Measurements from ENCODE around the gene VHLL. TPM values are rescaled to one million over a fixed set of nuclear protein-coding genes. Genes with fewer than 3 reads are reported as not detected.

Gene VHLL
- total RNA-seq, 4 donors from 2014 or later, result not detected

DNA sequence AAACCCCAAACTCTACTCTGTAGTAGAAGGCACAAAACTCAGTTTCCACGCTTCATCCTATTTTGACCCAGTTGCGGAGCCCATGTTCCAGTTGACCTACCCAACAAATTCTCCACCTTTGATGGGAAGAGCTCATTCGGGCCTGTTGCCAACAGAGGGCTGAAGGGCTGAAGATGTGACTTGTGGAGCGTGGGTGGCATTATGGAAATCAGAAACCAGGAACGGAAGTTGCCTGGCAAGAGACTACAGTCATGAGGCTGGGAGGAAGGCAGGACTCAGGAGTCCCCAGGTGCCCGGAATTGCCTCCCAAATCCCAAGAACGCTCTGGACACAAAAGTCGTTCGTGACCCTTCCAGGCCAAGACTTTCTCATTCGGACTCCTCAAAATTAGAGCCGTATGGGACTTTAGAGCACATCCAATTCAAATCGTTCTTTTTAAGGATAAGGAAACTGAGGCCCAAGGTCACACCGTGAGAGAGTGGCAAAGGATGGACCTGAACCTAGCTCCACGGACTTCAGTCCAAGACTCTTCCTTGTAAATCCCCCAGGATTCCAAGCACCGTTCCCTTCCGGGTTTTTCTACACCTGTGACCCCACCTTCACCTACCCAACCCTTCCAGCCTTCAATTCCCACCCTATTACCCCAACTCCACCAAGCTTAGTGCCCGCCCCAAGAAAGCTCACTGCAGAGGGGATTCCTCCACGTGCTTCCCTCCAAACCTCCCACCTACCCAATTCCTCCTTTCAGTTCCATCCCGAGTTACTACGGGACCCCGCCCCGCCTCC, 17.2 kb downstream of the VHLL start:
- peaks cover 0 to 47% (median 16%) of the 10 kb centered on the region in 4 donors for H3K4me1 ChIP-seq
- DNase-seq (ENCODE audit: low spot score in 2 of 2), result no peak
- TF ChIP-seq POLR2A (IDR thresholded peaks at IDR 0.05), result no peak
- TF ChIP-seq, protein P1, sequence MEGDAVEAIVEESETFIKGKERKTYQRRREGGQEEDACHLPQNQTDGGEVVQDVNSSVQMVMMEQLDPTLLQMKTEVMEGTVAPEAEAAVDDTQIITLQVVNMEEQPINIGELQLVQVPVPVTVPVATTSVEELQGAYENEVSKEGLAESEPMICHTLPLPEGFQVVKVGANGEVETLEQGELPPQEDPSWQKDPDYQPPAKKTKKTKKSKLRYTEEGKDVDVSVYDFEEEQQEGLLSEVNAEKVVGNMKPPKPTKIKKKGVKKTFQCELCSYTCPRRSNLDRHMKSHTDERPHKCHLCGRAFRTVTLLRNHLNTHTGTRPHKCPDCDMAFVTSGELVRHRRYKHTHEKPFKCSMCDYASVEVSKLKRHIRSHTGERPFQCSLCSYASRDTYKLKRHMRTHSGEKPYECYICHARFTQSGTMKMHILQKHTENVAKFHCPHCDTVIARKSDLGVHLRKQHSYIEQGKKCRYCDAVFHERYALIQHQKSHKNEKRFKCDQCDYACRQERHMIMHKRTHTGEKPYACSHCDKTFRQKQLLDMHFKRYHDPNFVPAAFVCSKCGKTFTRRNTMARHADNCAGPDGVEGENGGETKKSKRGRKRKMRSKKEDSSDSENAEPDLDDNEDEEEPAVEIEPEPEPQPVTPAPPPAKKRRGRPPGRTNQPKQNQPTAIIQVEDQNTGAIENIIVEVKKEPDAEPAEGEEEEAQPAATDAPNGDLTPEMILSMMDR (IDR thresholded peaks at IDR 0.05), result no peak
- TF ChIP-seq EP300 (IDR thresholded peaks at IDR 0.05), result no peak
- peak overlapping the region; percentile 55 to 92 (median 90) for H3K27ac ChIP-seq
- no peaks in the 10 kb centered on the region for H3K27me3 ChIP-seq
- peaks cover 0 to 39% (median 11%) of the 10 kb centered on the region in 3 donors for H3K36me3 ChIP-seq
- peak overlapping the region; percentile 65 to 94 (median 78) for H3K4me3 ChIP-seq
- H3K9me3 ChIP-seq, result no peaks in the 10 kb centered on the region
- WGBS, 2 donors, result 6 to 7% methylated on average over 22 of the region's 22 CpGs

DNA sequence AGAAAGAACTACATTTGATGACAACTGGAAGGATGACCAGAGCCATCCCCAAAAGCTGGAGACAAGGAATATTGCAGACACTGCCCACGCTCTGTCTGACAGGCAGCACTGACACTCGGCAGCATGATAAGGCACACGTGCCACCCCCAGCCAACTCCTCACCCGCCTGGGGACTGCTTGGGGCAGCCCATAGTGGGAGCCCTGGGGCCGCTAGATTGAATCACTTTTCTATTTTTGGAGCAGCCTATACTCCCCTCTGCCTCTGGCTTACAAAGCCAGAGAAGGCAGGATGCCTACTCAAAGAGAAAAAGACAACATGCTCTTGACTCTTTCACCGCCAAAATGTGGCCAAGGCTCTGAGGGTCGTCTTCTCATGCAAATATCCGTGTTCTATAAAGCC, 17.8 kb downstream of the VHLL start:
- H3K27ac ChIP-seq, result peak overlapping the region in 2 of 4 donors; percentile 88 to 92

DNA sequence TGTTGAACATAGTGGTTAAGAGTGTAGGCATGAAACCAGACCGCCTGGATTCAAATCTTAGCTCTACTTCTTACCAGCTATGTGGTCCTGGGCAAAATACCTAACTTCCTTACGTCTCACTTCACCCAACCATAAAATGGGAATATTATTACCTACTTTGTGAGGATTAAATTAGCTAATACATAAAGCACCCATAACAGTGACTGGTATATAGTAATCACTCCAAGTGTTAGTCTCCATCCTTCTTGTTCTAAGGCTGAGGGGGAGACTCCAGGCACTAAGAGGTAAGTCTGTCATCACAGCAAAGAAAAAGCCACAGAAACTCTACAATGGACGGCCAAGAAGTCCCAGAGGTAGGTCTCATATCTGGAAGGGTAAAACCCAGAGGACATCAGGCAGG, 19.3 kb downstream of the VHLL start:
- Histone ChIP-seq H3K36me3 (peaks cover 0 to 44% (median 12%) of the 10 kb centered on the region in 3 donors), H3K9me3 (no peaks in the 10 kb centered on the region), H3K27ac (no peak overlapping the region), H3K4me3 (no peak overlapping the region), H3K4me1 (peaks cover 0 to 47% (median 16%) of the 10 kb centered on the region in 4 donors), H3K27me3 (no peaks in the 10 kb centered on the region)
- WGBS, 2 donors, result 87 to 94% methylated on average over 3 of the region's 3 CpGs
- DNase-seq (ENCODE audit: low spot score in 2 of 2), result no peak
- TF ChIP-seq POLR2A (IDR thresholded peaks at IDR 0.05) (no peak), EP300 (IDR thresholded peaks at IDR 0.05) (no peak)
- TF ChIP-seq, protein P1 (IDR thresholded peaks at IDR 0.05), result no peak

More for the DNA sequence above, 17.8 kb downstream of the VHLL start:
- DNase-seq (ENCODE audit: low spot score in 2 of 2), result no peak
- TF ChIP-seq, protein P1 (IDR thresholded peaks at IDR 0.05), result no peak
- H3K27me3 ChIP-seq, result no peaks in the 10 kb centered on the region
- WGBS, 2 donors, result 16 to 23% methylated on average over 8 of the region's 8 CpGs
- H3K4me1 ChIP-seq, result peaks cover 0 to 47% (median 16%) of the 10 kb centered on the region in 4 donors
- no peaks in the 10 kb centered on the region for H3K9me3 ChIP-seq
- peak overlapping the region in 3 of 4 donors; percentile 65 to 94 (median 89) for H3K4me3 ChIP-seq
- H3K36me3 ChIP-seq, result peaks cover 0 to 39% (median 12%) of the 10 kb centered on the region in 3 donors

DNA sequence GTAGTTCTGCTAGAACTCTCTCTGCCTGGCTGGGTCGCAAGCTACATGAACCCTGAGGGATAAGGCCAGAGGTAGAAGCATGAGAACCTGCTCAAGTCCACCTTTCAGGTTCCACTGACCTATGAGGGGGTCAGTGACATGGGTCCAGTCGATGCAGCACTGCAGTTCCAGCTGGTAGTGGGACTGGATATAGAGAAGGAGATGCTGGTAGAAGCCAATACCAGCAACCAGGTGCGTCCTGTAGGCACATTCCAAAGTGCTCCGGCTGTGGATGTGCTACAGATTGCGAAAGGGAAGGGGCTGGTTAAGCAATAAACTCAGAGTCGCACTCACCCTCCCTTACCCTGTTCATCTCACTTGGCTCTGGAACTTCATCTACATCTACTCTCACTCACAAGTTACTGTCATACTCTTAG, 22.1 kb downstream of the VHLL start:
- Histone ChIP-seq H3K4me1 (peaks cover 0 to 32% (median 10%) of the 10 kb centered on the region in 4 donors), H3K27ac (no peak overlapping the region), H3K27me3 (no peaks in the 10 kb centered on the region), H3K9me3 (no peaks in the 10 kb centered on the region), H3K36me3 (peaks cover 6 to 72% (median 23%) of the 10 kb centered on the region in 3 donors), H3K4me3 (no peak overlapping the region)
- no peak for DNase-seq (ENCODE audit: low spot score in 2 of 2)
- TF ChIP-seq, protein P1 (IDR thresholded peaks at IDR 0.05), result no peak
- TF ChIP-seq EP300 (IDR thresholded peaks at IDR 0.05) (no peak), POLR2A (IDR thresholded peaks at IDR 0.05) (no peak)
- WGBS, 2 donors, result 76 to 85% methylated on average over 6 of the region's 6 CpGs

DNA sequence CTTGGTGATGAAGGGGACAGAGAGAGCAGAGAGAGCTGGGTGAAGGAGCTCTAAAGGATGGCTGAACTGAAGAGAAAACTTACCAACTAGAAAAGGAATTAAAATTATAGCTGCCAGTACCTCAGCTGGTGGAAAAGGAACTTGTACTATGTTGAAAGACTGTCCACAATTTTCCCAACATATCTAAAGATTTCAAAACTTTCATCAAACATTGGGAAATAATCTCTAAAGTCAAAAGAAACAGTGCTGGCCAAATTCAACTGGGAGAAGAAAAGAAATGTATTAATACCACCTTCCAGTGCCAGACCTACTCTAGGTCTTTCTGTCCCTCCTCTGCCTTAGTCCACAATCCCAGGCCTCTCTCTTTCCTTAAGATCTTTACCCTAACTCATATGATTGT, 22.6 kb downstream of the VHLL start:
- H3K27ac ChIP-seq, result no peak overlapping the region
- H3K36me3 ChIP-seq, result peaks cover 6 to 77% (median 27%) of the 10 kb centered on the region in 3 donors
- H3K9me3 ChIP-seq, result no peaks in the 10 kb centered on the region
- H3K27me3 ChIP-seq, result no peaks in the 10 kb centered on the region
- TF ChIP-seq, protein P1 (IDR thresholded peaks at IDR 0.05), result no peak
- TF ChIP-seq EP300 (IDR thresholded peaks at IDR 0.05) (no peak), POLR2A (IDR thresholded peaks at IDR 0.05) (no peak)
- no peak overlapping the region for H3K4me3 ChIP-seq
- no peak for DNase-seq (ENCODE audit: low spot score in 2 of 2)
- H3K4me1 ChIP-seq, result peaks cover 0 to 28% (median 7%) of the 10 kb centered on the region in 4 donors

All from tibial nerve (tissue), 4 donors.